ENCODE results near the gene RAB3IL1. TPM values are rescaled to one million over a fixed set of nuclear protein-coding genes. Genes with fewer than 3 reads are reported as not detected.

The RAB3IL1 gene
- total RNA-seq, 2 experiments from 2014 or later, result not detected

- Mint-ChIP-seq H3K27me3 (no peaks in the 10 kb centered on the region), H3K4me3 (no peak overlapping the region), H3K27ac (no peak overlapping the region), H3K9me3 (no peaks in the 10 kb centered on the region), H3K36me3 (ENCODE audit: low read depth) (no peaks in the 10 kb centered on the region), H3K4me1 (ENCODE audit: low read depth) (no peaks in the 10 kb centered on the region)
- POLR2A ChIA-PET, result no interaction called here
- intact Hi-C loops (cut with DNase I, micrococcal nuclease), result no loop called here
- Histone ChIP-seq H3K27me3 (ENCODE audit: control insufficient read depth in 1 of 2, insufficient read depth in 2 of 2, low read length in 2 of 2) (no peaks in the 10 kb centered on the region), H3K4me1 (ENCODE audit: insufficient read depth, low read length) (no peaks in the 10 kb centered on the region), H3K27ac (ENCODE audit: low read depth in 1 of 2, low read length in 2 of 2) (no peak overlapping the region), H3K36me3 (ENCODE audit: insufficient read depth, low read length) (no peaks in the 10 kb centered on the region), H3K9me3 (ENCODE audit: control insufficient read depth in 1 of 2, insufficient read depth in 1 of 2, low read length in 2 of 2) (no peaks in the 10 kb centered on the region), H3K4me3 (ENCODE audit: low read length) (no peak overlapping the region)
- CTCF ChIA-PET, result no interaction called here
- DNase-seq, result no peak
- TF ChIP-seq CTCF (IDR thresholded peaks at IDR 0.05), result no peak
- no peak for ATAC-seq (ENCODE audit: poor library complexity)
Measured at GRCh38 chr11:61851113-61851899, 66.1 kb downstream of the RAB3IL1 start.

GRCh38 chr11:61850687-61851086, 66.7 kb downstream of the RAB3IL1 start:
- DNase-seq (no peak), ATAC-seq (ENCODE audit: poor library complexity) (no peak)
- Histone ChIP-seq H3K4me1 (ENCODE audit: insufficient read depth, low read length) (no peaks in the 10 kb centered on the region), H3K36me3 (ENCODE audit: insufficient read depth, low read length) (no peaks in the 10 kb centered on the region), H3K27me3 (ENCODE audit: control insufficient read depth in 1 of 2, insufficient read depth in 2 of 2, low read length in 2 of 2) (no peaks in the 10 kb centered on the region), H3K4me3 (ENCODE audit: low read length) (no peak overlapping the region), H3K9me3 (ENCODE audit: control insufficient read depth in 1 of 2, insufficient read depth in 1 of 2, low read length in 2 of 2) (no peaks in the 10 kb centered on the region), H3K27ac (ENCODE audit: low read depth in 1 of 2, low read length in 2 of 2) (no peak overlapping the region)
- TF ChIP-seq CTCF (IDR thresholded peaks at IDR 0.05), result no peak
- H3K36me3 Mint-ChIP-seq (ENCODE audit: low read depth), result no peaks in the 10 kb centered on the region
- no peak overlapping the region for H3K27ac Mint-ChIP-seq
- H3K4me1 Mint-ChIP-seq (ENCODE audit: low read depth), result no peaks in the 10 kb centered on the region
- H3K9me3 Mint-ChIP-seq, result no peaks in the 10 kb centered on the region
- H3K27me3 Mint-ChIP-seq, result no peaks in the 10 kb centered on the region
- ChIA-PET CTCF (no interaction called here), POLR2A (no interaction called here)
- intact Hi-C loops (cut with DNase I, micrococcal nuclease), result no loop called here
- H3K4me3 Mint-ChIP-seq, result no peak overlapping the region

GRCh38 chr11:61848631-61849030, 68.7 kb downstream of the RAB3IL1 start:
- ATAC-seq (ENCODE audit: poor library complexity) (no peak), DNase-seq (no peak)
- Mint-ChIP-seq H3K4me1 (ENCODE audit: low read depth) (no peaks in the 10 kb centered on the region), H3K27me3 (no peaks in the 10 kb centered on the region), H3K36me3 (ENCODE audit: low read depth) (no peaks in the 10 kb centered on the region), H3K9me3 (no peaks in the 10 kb centered on the region), H3K4me3 (no peak overlapping the region), H3K27ac (no peak overlapping the region)
- intact Hi-C loops (cut with DNase I, micrococcal nuclease), result no loop called here
- POLR2A ChIA-PET, result no interaction called here
- no peak for TF ChIP-seq CTCF (IDR thresholded peaks at IDR 0.05)
- Histone ChIP-seq H3K27me3 (ENCODE audit: control insufficient read depth in 1 of 2, insufficient read depth in 2 of 2, low read length in 2 of 2) (no peaks in the 10 kb centered on the region), H3K4me3 (ENCODE audit: low read length) (no peak overlapping the region), H3K9me3 (ENCODE audit: control insufficient read depth in 1 of 2, insufficient read depth in 1 of 2, low read length in 2 of 2) (no peaks in the 10 kb centered on the region), H3K36me3 (ENCODE audit: insufficient read depth, low read length) (no peaks in the 10 kb centered on the region), H3K4me1 (ENCODE audit: insufficient read depth, low read length) (no peaks in the 10 kb centered on the region), H3K27ac (ENCODE audit: low read depth in 1 of 2, low read length in 2 of 2) (no peak overlapping the region)
- CTCF ChIA-PET, result no interaction called here
